Measurements from ENCODE around the gene EAF1. TPM values are rescaled to one million over a fixed set of nuclear protein-coding genes. Genes with fewer than 3 reads are reported as not detected.

EAF1 gene
- total RNA-seq, 1 experiment from 2014 or later, result 9.9 TPM

DNA sequence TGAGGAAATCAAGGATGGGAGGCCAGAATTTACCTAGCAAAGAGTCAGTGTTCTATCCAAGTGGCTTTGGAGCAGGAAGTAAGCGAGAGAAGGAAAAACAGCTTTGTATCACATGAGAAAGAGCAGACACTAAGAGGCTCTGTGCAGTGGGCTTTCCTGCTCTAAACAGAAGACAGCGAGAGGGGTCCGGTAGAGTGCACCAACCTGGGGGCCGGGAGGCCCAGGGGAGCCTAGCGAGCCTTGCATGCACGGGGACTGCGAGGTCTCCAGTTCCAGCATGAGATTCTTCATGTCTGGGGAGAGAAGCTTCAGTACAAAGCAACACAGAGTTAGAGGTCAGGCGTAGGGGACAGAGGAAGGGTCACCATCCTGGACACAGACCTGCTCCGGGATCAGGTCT lies 60.6 kb downstream of the EAF1 start:
- Histone ChIP-seq H3K9me3 (no peaks in the 10 kb centered on the region), H3K27me3 (no peaks in the 10 kb centered on the region), H3K4me3 (no peak overlapping the region), H3K36me3 (no peaks in the 10 kb centered on the region)
- DNase-seq, result no peak

DNA sequence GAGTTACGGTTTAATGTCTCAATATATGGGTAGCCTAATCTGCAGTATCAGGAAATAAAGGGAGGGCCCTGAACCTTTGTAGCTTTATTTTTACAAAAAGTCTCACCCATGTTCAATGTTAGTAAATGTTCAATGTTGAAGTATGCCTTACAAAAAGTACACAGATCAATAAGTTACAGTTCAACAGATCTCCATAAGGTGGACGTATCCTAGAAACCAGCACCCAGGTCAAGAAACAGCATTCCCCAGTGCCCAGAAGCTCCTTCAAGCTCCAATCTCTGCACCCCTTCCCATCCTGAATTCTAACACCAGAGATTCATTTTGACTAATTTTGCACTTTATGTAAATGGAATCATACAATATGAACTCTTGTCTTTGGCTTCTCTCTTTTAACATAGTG lies 62.8 kb downstream of the EAF1 start:
- H3K9me3 ChIP-seq, result no peaks in the 10 kb centered on the region
- no peak for DNase-seq
- H3K27me3 ChIP-seq, result no peaks in the 10 kb centered on the region
- no peak overlapping the region for H3K4me3 ChIP-seq
- H3K36me3 ChIP-seq, result no peaks in the 10 kb centered on the region

DNA sequence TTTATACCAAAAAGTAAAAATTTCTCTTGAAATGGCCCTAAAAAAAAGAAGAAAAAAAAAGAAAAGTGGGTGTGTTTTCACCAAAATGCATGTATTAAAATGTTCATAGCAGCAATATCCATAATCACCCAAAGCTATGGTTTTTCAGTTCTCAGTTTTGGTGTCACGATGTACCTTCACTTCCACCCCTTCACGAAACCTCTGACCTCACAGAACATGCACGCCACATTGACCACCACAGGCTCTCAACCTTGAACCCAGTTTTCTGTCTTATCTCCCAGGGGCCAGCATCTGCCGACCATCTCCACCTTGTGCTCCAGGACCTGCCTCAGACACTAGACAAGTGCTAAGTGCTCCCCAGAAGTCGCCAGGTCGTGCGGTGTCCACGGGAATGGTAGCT lies 63.7 kb downstream of the EAF1 start:
- Histone ChIP-seq H3K9me3 (no peaks in the 10 kb centered on the region), H3K27me3 (no peaks in the 10 kb centered on the region), H3K4me3 (no peak overlapping the region), H3K36me3 (no peaks in the 10 kb centered on the region)
- no peak for DNase-seq

Other genes with a start within 250 kb of the EAF1 start
- gene CAPN7, start 221.4 kb upstream of the EAF1 start, total RNA-seq (2014; rRNA removed; shearing (Covaris generic); ENCODE audit: low replicate concordance), result 9.6 and 11.2 TPM in 2 replicates
- gene SH3BP5, start 95.0 kb upstream of the EAF1 start, total RNA-seq (2014; rRNA removed; shearing (Covaris generic); ENCODE audit: low replicate concordance), result 2.8 and 3.1 TPM in 2 replicates
- 13.7 and 20.7 TPM in 2 replicates for gene METTL6, start 54 bp upstream of the EAF1 start, total RNA-seq (2014; rRNA removed; shearing (Covaris generic); ENCODE audit: low replicate concordance)
- not detected in 2 replicates for gene COLQ, start 94.1 kb downstream of the EAF1 start, total RNA-seq (2014; rRNA removed; shearing (Covaris generic); ENCODE audit: low replicate concordance)
- 0.91 and 1.9 TPM in 2 replicates for gene HACL1, start 174.0 kb downstream of the EAF1 start, total RNA-seq (2014; rRNA removed; shearing (Covaris generic); ENCODE audit: low replicate concordance)
- 6.8 and 11.9 TPM in 2 replicates for gene BTD, start 174.1 kb downstream of the EAF1 start, total RNA-seq (2014; rRNA removed; shearing (Covaris generic); ENCODE audit: low replicate concordance)

All from MG63 (cell line).